Choroid plexus epithelial cell (primary cell): ENCODE data around the gene CIBAR2.

Experiments used
- DNase-seq: peaks from one replicate; pipeline ENCODE4 v3.0.0-alpha.2; 2010; ENCODE audit warnings: low read depth
- H3K4me3 ChIP-seq: 2 replicates; pipeline ENCODE4 v1.5.1; 2011; ENCODE audit warnings: low read depth, mild to moderate bottlenecking, control low read depth, low read length, moderate library complexity
- CTCF ChIP-seq: conservative IDR thresholded peaks from 2 replicates; pipeline ENCODE4 v1.5.1; 2011; ENCODE audit warnings: low read depth, mild to moderate bottlenecking, control low read depth, inconsistent platforms, low read length, moderate library complexity

CIBAR2 gene

GRCh38 chr16:85051067-85051581 is 61.1 kb downstream of the CIBAR2 start:
- no peak for TF ChIP-seq CTCF
- DNase-seq = no peak
- H3K4me3 ChIP-seq = no peak overlapping the region

GRCh38 chr16:85049706-85050305 is 62.5 kb downstream of the CIBAR2 start:
- no peak for TF ChIP-seq CTCF
- no peak for DNase-seq
- no peak overlapping the region for H3K4me3 ChIP-seq

- no peak for TF ChIP-seq CTCF
- H3K4me3 ChIP-seq = no peak overlapping the region
- no peak for DNase-seq
These were observed 63.2 kb downstream of the CIBAR2 start for GRCh38 chr16:85048921-85049562.
